ENCODE data around the gene ENPP7.

Gene ENPP7

DNA sequence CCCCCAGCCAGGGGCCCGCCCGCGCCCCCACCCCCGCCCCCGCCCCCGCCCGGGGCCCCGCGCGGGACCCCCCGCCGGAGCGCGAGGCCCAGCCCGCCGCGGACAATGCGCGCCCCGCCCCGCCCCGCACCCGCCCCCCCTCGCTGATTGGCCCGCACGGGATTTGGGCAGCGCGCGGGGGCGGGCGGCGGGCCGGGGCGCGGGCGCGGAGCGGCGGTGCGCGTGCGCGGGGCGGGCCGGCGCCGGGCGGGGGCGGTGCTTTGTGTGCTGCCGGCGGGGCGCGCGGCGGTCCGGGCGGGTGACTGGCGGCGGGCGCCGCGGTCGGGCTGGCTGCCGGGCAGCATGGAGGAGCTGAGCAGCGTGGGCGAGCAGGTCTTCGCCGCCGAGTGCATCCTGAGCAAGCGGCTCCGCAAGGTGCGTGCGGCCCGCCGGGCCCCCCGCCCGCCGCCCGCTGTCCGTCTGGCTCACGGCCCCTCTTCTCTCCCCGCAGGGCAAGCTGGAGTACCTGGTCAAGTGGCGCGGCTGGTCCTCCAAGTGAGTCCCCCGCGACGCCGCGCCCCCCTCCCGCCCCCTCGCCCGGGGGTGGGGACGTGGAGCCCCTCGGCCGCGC, 47.3 kb downstream of the ENPP7 start, which contains the start of gene CBX2:
Gene CBX2, plus strand, starts transcription at position 255 of the 610 bp plus-strand sequence. Its CDS starts 88 bp downstream, at position 343.
- peak; percentile 85 for DNase-seq (ENCODE audit: low read depth)

DNA sequence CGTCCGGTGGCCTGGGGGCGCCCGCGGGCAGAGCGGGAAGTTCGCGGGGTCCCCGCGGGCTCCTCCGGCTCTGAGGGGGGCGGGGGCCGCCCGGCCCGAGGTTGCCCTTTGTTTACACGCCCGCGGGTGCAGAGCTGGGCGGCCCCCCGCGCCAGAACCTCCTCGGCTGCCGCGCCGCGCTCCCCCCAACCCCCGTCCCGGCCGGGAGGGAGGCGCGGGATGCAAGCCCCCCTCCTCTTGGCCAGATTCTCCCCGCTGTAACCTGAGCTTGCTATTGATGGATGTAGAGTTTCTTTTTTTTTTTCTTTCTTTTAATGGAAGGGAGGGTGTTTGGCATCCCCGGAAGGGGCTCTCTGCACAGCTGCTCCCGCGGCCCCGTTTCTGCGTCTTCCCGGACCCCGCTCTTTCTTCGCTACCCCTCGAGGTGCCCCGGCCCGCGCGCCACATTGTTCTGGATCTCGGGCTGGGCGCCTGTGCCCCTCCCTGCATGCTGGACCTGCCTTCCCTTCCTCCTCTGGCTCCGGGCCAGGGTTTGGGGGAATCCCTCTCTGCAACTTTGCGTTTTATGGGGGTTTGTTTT, 47.9 kb downstream of the ENPP7 start:
- no peak for DNase-seq (ENCODE audit: low read depth)

DNA sequence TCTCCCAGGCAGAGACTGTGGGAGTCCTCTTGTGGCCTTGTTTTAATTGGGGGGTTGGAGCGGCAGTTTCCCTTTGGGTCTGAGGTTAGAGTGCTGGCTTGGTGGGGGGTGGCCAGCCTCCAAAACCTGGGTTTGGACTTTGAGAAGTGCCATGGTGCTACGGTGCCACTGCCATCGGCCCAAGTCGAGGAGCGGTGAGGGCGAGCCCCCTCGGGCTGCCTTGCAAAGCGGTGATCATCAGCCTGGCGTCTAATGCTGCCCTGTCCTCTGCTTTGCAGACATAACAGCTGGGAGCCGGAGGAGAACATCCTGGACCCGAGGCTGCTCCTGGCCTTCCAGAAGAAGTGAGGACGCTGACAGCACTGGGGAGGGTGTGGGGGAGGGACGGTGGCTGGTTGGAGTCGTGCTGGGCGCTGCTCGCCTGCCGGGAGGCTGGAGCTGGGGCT, 48.4 kb downstream of the ENPP7 start:
- DNase-seq (ENCODE audit: low read depth): no peak

DNA sequence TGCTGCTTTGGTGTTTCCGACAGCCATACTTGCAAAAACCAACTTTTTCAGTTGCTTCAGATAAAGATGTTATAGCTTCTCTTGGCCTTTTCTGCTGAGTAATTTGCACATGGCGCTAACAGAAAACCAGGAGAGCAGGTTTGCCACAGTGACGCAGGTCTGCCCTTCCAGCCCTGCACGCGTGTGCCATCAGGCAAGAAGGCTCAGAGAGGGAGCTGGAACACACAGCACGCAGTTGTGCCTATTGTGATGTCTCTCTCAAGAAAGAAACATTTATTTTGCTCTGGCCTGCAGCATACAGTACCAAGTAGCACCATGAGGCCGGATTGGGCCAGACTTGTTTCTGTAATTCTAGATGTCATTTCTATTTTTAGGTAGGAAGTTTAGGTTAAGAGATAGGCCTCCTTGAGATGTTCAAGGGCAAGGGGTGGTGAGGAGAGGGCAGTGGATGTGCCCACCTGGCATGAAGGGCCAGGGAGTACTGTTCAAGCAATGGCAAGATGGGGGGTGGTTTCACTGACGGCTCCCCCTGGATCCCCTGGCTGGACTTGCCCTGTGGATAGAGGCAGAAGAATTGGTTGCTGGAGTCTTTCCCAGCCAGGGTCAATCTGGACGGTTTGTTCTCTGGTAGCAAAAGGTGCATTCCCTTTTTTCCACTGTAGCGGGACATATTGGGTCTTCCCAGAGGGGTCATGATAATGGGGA, 49.1 kb downstream of the ENPP7 start:
- DNase-seq (ENCODE audit: low read depth): no peak

DNA sequence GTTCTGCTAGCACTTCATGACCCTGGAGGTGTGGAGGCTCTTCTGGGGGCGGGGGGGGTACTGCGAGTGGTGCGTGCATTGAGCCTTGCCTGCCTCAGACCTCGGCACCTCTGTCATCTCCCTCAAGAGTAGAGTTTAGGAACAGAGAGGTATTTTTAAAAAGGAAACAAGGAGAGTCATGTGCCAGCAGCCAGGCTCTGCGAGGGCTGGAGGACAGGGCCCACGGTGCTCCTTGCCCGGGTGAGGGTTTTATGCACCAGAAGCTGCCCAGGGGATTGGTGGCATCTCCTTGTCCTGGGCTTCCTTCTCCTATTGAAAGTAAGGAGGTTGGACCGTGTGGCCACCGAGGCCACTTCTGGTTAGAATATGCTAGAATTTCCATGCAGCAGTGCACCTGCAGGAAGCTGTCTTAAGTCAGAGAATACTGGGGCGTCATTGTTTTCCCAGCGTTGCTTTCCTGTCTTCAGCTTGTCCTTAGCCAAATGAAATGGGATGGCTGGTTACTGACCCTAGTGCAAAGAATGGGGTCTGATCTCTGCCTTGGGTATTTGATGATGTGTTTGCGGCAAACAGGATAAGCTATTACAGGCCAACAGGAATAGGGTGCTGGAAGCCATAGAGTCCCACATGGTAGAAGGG, 50.4 kb downstream of the ENPP7 start:
- DNase-seq (ENCODE audit: low read depth): no peak

DNA sequence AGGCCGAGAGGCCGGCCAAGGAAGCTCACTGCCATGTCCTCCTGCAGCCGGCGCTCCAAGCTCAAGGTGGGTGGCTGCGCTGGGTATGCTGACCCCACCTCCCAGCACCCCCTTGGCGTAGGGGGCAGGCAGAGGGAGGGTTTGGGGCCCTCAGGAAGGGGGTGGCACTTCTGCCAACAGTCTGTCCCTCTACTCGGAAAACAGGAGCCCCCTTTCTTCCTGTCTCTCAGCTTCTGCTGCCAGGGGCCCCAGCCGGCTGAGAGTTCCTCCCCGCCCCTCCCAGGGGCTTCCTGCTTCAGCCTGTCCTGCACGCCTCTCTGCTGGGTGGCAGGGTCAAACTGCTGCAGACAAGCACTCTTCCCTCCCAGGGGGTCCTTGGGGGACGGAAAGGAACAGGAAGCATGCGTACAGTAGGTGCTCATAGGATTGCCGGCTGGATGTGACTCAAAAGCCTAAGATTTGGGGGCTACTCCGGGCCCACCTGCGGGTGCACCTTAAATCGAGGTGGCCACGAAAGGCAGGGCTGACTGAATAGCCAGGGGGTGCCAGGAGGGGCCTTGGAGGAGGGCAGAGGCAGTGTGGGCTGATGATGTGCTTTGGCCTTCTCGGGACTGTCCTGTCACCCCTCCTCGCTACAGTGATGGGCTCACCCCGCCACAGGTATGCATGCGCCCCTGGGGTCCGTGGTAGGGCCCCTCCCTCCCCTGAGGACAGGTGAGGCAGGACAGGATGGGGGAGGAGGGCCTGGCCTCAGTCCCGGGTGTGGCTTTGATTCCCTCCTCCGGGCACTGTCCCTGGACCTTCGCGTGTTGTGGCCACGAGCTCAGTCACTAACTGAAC, 51.2 kb downstream of the ENPP7 start:
- no peak for DNase-seq (ENCODE audit: low read depth)

DNA sequence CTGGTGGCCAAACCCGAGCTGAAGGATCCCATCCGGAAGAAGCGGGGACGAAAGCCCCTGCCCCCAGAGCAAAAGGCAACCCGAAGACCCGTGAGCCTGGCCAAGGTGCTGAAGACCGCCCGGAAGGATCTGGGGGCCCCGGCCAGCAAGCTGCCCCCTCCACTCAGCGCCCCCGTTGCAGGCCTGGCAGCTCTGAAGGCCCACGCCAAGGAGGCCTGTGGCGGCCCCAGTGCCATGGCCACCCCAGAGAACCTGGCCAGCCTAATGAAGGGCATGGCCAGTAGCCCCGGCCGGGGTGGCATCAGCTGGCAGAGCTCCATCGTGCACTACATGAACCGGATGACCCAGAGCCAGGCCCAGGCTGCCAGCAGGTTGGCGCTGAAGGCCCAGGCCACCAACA, 53.1 kb downstream of the ENPP7 start:
- DNase-seq (ENCODE audit: low read depth): no peak

DNA sequence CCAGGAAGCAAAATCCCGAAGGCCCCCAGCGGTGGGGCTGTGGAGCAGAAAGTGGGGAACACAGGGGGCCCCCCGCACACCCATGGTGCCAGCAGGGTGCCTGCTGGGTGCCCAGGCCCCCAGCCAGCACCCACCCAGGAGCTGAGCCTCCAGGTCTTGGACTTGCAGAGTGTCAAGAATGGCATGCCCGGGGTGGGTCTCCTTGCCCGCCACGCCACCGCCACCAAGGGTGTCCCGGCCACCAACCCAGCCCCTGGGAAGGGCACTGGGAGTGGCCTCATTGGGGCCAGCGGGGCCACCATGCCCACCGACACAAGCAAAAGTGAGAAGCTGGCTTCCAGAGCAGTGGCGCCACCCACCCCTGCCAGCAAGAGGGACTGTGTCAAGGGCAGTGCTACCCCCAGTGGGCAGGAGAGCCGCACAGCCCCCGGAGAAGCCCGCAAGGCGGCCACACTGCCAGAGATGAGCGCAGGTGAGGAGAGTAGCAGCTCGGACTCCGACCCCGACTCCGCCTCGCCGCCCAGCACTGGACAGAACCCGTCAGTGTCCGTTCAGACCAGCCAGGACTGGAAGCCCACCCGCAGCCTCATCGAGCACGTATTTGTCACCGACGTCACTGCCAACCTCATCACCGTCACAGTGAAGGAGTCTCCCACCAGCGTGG, 53.7 kb downstream of the ENPP7 start:
- DNase-seq (ENCODE audit: low read depth): no peak

DNA sequence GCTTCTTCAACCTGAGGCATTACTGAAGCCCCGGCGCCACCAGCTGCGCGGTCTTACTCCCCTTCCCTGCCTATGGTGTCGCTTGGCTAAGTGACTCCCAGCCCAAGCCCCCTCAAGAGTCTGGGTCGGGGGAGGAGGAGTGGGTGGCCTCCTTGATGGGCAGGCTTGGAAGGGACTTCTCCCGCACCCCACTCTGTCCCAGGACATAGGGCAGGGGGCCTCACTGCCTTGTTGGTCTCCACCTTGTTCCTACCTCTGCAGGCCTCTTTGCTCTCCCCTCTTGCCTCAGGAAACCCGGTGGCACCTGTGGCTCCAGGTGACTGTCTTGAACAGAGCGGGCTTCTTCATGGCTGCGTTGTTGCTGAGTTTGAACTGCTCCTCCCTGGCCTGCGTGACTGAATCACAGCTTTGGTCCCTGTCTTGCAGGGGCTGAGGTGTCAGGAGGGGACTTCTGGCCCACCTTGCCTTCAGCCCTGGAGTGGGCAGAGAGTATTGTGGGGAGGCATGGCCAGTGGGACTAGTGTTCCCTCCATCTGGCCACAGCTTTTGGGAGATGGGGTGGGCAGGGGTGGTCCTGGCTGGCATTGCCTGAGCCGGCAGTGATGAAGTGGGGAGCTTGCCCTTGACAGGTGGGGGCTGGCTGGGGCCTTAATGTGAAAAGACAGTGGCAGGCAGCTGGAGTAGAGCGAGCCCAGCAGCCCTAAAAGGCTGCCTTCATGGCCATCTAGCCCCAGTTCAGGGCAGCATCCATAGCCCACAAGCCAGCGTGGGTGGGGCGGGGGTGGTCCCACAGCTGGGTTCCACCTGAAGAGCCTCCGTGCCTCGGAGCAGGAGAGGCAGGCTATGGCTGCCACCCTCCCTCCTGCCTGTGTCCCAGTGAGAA, 54.5 kb downstream of the ENPP7 start:
- DNase-seq (ENCODE audit: low read depth): no peak

DNA sequence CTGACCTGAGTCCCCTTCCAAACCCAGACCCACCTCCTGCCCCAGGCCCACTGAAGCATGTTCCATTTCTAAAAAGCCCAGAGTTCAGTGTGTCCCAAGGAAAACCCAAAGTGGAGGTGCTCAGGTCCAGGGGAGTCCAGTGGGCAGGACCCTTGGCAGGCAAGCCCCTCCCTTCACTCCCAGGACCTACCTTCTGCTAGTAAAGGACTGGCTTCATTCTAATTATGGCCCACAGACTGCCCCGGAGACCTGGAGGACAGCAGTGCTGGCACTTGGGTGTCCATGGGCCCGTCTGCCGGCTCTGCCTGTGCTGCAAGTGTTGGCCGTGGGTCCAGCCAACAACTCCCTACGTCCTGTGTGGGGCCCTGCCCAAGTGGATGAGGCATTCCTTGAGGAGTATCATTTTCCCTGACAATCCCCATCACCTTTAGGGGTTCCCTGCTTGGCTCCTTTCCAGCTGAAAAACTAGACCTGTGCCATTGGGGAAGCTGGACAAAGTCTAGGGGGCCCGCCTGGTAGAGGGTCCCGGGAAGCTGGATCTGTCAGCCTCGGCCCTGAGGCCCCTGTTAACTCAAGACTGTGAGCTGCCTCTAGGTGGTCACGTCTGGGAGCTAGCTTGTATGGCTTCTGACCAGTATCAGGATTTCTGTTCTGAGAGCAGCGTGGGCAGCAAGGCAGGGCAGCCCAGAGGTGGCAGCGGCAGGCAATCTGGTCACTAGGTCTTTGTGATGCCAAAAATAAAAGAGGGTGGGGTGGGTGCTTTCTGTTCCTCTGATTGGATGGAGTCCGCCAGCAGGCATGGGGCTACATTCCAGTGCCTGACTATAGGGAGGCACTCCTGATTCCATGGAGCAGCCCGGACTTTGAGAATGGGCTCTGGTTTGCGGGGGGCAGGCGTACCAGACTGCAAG, 55.4 kb downstream of the ENPP7 start:
- DNase-seq (ENCODE audit: low read depth): no peak

DNA sequence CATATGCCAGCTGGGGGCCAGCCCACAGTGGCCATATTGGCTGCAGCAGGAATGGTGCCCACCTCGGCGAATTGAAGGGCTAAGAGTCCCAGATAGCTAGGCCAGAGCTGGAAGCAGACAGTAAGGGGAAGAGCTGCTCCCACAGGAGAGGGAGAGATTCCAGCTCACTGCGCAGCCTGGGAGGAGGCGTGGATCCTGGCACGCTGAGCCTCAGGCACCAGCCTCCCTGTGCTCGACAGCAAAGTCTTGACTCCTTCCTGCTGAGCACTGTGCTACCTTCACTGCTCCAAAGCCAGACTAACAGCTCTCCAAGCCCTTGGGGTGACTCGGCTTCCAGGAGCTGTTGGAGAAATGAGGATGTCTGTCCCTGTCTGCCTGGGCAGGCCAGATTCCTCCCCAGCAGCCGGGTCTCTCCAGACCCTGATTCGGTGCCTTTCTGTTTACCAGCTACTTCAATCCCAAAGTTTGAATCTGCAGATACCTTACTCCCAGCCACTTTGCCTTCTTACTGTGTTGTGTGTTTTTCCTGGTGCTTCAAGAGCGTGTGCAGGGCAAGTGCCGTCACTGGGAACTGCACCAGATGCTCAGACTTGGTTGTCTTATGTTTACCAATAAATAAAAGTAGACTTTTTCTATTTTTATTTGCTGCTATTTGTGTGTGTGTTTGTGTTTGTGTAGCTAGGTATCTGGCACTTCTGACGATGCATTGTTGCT, 56.3 kb downstream of the ENPP7 start:
- no peak for DNase-seq (ENCODE audit: low read depth)

DNA sequence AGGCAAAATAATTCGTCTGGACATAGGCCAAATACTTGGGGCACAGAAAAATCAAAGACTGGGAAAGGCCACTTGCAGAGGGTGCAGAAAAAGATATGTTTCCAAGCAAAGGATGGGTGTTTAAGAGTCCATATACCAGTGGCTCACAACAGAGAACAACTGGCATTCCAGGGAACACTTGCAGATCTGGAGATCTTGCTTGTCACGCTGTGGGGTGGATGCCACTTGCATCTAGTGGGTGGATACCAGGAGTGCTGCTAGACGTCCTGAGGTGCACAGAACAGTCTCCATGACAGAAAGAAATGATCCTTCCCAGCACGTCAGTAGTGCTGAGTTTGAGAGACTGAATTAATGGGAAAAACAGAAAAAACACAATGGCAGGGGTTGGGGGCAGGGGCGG, 57.7 kb downstream of the ENPP7 start:
- no peak for DNase-seq (ENCODE audit: low read depth)

DNA sequence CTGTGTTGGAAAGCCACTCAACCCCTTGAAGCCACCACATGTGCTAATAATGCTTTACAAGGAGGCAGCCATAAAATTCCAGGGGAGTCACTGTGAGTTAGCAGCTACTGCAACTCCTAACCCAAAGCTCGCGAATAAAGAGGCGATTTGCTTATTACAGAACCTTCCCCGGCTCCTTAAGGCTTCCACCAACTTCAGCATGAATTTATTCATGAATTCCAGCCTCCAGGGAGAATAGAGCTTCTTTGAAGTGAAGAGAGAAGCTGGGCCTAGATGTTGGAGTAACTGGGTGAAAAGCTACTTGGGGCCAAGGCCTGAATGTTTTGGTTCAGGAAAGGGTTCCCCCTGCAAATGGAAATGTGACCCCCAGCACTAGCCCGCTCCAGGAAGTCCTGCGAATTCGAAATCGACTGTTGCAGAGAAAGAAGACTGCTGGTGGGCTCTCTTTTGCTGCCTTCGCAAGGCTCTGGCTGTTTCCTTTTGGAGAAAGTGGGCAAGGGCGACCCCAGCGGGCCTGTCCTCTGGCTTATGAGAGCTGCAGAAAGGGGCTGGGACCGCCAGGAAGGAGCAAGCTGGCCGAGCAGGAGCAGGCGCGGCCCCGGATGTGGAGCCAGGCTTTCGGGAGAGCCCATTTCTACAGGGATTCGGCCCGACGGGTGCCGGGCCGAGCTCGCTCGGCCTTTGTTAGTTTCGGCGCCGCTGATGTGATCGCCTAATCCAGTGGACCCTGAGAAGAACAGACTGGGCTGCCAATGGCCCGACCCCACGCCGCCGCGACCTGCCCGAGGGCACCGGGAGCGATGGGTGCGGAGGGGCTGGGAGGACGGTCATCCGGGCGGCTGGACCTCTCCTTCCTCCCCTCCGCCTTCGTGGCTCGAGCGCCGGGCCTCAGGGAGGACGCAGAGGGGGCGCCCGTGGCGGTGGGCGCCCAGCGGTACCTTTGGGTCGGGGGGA, 58.5 kb downstream of the ENPP7 start:
- no peak for DNase-seq (ENCODE audit: low read depth)

DNA sequence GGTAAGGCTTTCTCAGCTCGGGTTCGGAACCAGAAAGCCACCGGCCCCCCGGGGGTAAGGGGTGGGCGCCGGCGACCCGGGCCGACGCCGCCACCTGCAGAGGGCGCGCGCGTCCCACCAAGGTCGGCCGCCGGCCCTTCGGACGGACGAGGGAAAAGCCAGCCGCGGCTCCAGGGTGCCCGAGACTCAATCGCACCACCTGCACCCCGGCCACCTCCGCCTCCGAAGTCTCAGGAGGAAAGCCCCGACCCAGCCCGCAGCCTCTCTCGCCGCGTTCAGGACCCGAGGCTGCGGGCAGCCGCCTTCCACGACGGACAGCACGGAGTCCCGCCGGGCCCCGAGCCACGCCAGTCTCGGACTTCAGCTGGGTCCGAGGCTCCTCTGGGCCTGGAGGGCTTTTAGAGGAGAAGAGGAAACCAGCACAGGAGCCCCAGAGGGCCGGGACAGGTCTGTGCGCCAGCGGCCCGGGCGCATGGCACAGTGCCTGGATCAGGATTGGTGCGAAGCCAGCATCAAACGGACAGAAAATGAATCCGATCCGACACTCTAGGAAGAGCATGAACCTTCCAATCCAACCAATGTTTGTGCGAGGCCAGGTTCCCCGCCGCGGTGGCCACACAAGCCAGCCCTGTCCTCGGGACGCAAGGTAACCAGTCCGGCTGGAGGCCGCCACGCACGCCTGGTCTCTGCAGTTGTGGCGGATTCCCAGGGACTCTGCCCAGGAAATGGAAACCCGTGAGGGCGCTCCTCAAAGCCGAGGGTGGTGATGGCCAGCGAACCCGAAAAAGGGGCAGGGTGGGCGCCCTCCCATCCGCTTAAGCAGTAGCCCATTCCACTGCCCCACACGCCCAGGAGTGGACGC, 59.4 kb downstream of the ENPP7 start:
- DNase-seq (ENCODE audit: low read depth): no peak

DNA sequence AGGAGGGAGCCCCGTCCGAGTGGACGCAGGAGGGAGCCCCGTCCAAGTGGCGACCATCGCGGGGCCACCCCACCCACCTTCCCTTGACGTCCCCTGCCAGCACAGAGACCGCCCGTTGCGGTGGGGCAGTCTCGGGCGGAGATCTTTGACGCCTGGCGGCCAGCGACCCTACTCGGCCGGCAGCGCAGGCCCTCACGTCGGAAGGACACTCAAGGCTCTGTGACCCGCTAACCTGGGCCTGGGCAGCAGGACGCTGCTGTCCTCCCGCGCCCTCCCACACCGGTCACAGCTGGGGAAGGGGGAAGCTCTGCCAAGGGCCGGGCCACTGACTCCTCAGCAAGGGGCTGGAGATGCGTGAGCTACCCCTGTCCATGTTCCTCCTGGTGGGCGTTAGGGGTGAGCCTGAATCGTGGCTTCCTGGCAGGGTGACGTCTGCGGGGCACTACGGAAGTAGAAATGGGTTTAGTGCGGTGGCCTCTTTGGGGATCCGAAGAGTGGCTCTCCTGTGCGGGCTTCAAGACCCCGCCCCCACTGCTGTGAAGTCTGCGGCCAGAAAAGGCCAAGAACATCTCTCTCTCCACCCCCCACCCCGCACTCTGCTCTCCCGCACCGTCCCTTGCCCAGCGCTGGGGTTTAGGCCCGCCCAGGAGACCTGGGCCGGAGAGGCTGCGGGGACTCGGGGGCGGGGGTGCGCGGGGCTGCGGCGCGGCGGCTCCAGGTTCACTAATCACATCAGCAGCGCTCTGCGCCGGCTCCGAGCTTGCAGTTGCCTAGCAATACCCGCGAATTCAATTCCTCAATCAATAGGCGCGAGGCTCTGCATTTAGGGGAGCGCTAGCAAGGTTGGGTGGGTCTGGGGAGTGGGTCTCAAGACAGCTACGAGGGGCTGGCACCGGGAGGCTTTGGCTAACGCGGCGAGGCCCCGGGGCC, 60.3 kb downstream of the ENPP7 start:
- DNase-seq (ENCODE audit: low read depth): no peak

Data from activated T-cell treated with anti-CD3 and anti-CD28 coated beads for 48 hours (primary cell).